Neural cell (in vitro differentiated cells): ENCODE results near the gene SMOC1. TPM values are rescaled to one million over a fixed set of nuclear protein-coding genes. Genes with fewer than 3 reads are reported as not detected.

ENCODE experiments used
- H2AFZ ChIP-seq: fragments of 200-600, 300-800 bp; sonication (generic), shearing (Covaris generic); 2 replicates; pipeline ENCODE4 v1.6.0; 2014; ENCODE audit warnings: low read depth, mild to moderate bottlenecking, antibody characterized with exemption, low read length, moderate library complexity
- H3F3A ChIP-seq: fragments of 200-600 bp; shearing (Covaris generic); 2 replicates; pipeline ENCODE4 v1.6.1; 2016; ENCODE audit warnings: mild to moderate bottlenecking, moderate library complexity, mixed read lengths, antibody characterized with exemption, low read length; ENCODE audit not compliant: insufficient read depth, poor library complexity, severe bottlenecking
- H3K27ac ChIP-seq: fragments of 200-600, 300-800 bp; sonication (generic), shearing (Covaris generic); 2 replicates; pipeline ENCODE4 v1.5.1; 2014; ENCODE audit warnings: mild to moderate bottlenecking, low read length, moderate library complexity
- H3K27me3 ChIP-seq: fragments of 300-800, 200-600 bp; sonication (generic), shearing (Covaris generic); 2 replicates; pipeline ENCODE4 v1.6.0; 2014; ENCODE audit warnings: mild to moderate bottlenecking, low read depth, low read length, moderate library complexity; ENCODE audit not compliant: insufficient read depth
- H3K36me3 ChIP-seq: fragments of 300-800, 200-600 bp; sonication (generic), shearing (Covaris generic); 2 replicates; pipeline ENCODE4 v1.5.1; 2014; ENCODE audit warnings: mild to moderate bottlenecking, antibody characterized with exemption, low read length, moderate library complexity; ENCODE audit not compliant: insufficient read depth
- H3K4me2 ChIP-seq: fragments of 300-800, 200-600 bp; sonication (generic), shearing (Covaris generic); 2 replicates; pipeline ENCODE4 v1.6.0; 2014; ENCODE audit warnings: mild to moderate bottlenecking, low read length
- H3K4me3 ChIP-seq: fragments of 300-800, 200-600 bp; sonication (generic), shearing (Covaris generic); 2 replicates; pipeline ENCODE4 v1.5.1; 2014; ENCODE audit warnings: mild to moderate bottlenecking, low read length, moderate library complexity
- H3K79me2 ChIP-seq: fragments of 200-600 bp; shearing (Covaris generic); replicated peaks from 2 replicates; pipeline ENCODE4 v1.6.0; 2014; ENCODE audit warnings: mild to moderate bottlenecking, low read length, moderate library complexity; ENCODE audit not compliant: insufficient read depth
- H3K9ac ChIP-seq: fragments of 300-800, 200-600 bp; sonication (generic), shearing (Covaris generic); 2 replicates; pipeline ENCODE4 v1.6.1; 2016; ENCODE audit warnings: mild to moderate bottlenecking, low read length, mixed read lengths
- H3K9me2 ChIP-seq: fragments of 200-600 bp; shearing (Covaris generic); 2 replicates; pipeline ENCODE4 v1.6.1; 2016; ENCODE audit warnings: mild to moderate bottlenecking, low read length, mixed read lengths; ENCODE audit not compliant: insufficient read depth
- H3K9me3 ChIP-seq: fragments of 200-600, 300-800 bp; sonication (generic), shearing (Covaris generic); 2 replicates; pipeline ENCODE4 v1.6.1; 2016; ENCODE audit warnings: mild to moderate bottlenecking, mixed run types, low read length, moderate library complexity, mixed read lengths
- H4K20me1 ChIP-seq: fragments of 200-600 bp; shearing (Covaris generic); 2 replicates; pipeline ENCODE4 v1.6.1; 2016; ENCODE audit warnings: mild to moderate bottlenecking, mixed run types; ENCODE audit not compliant: insufficient read depth
- EP300 ChIP-seq: fragments of 450-650 bp; conservative IDR thresholded peaks from 2 replicates; pipeline ENCODE4 v1.6.1; 2014; ENCODE audit warnings: antibody characterized with exemption, mild to moderate bottlenecking, moderate library complexity; ENCODE audit not compliant: poor library complexity, severe bottlenecking
- EZH2 ChIP-seq: fragments of 200-600, 300-800 bp; shearing (Covaris generic), sonication (generic); IDR thresholded peaks from 2 replicates; pipeline ENCODE4 v1.6.1; 2014; ENCODE audit warnings: antibody characterized with exemption, low read length, borderline replicate concordance, mild to moderate bottlenecking; ENCODE audit not compliant: insufficient read depth, poor library complexity, severe bottlenecking
- MXI1 ChIP-seq: fragments of 450-650 bp; conservative IDR thresholded peaks from 2 replicates; pipeline ENCODE4 v1.6.1; 2014; ENCODE audit warnings: antibody characterized with exemption, mild to moderate bottlenecking; ENCODE audit not compliant: poor library complexity, severe bottlenecking
- POLR2AphosphoS5 ChIP-seq: IDR thresholded peaks from 2 replicates; pipeline ENCODE4 v1.6.1; 2012
- RAD21 ChIP-seq: fragments of 450-650 bp; conservative IDR thresholded peaks from 2 replicates; pipeline ENCODE4 v1.6.1; 2014; ENCODE audit warnings: antibody characterized with exemption, mild to moderate bottlenecking, moderate library complexity
- SMC3 ChIP-seq: fragments of 450-650 bp; conservative IDR thresholded peaks from 2 replicates; pipeline ENCODE4 v1.6.1; 2014; ENCODE audit warnings: antibody characterized with exemption, mild to moderate bottlenecking, moderate library complexity; ENCODE audit not compliant: poor library complexity
- TAF1 ChIP-seq: IDR thresholded peaks from 2 replicates; pipeline ENCODE4 v1.6.1; 2012; ENCODE audit warnings: low read depth
- polyA plus RNA-seq: library from polyadenylated mRNA; depleted of rRNA; stranded (reverse); fragments of >200 nt; gene quantifications from 2 replicates; pipeline ENCODE4 v1.2.3, GENCODE V29; 2014
- TF ChIP-seq, protein P1 (sequence below): fragments of 450-650 bp; IDR thresholded peaks from 2 replicates; pipeline ENCODE4 v1.5.1; 2014; ENCODE audit warnings: antibody characterized with exemption, mild to moderate bottlenecking, moderate library complexity; ENCODE audit not compliant: poor library complexity, severe bottlenecking
- TF ChIP-seq, protein P2 (sequence below): IDR thresholded peaks from 2 replicates; pipeline ENCODE4 v1.6.1; 2012; ENCODE audit warnings: borderline replicate concordance

The SMOC1 gene
- polyA plus RNA-seq, 1 donor from 2014 or later: 8.7 TPM

DNA sequence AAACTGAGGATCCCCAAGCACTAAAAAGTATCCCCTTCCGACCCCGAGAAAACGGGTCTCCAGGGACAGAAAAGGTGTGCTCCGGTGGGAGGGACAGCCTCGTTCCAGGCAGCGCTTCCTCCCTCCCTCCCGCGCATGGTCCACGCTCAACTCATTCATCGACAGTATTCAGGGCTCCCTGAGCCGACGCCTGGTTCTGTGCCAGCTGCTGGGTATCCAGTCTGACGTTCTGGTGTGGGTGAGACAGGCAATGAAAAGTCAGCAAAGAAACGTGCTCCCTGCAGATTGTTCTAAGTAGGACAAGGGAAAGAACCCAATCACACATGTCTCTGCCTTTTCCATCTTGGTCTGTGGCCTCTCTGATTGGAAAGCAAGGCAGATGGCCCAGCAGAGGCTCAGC lies 19.6 kb upstream of the SMOC1 start:
- Histone ChIP-seq H3K9me2 (no peaks in the 10 kb centered on the region), H3K9ac (no peak overlapping the region), H3K36me3 (no peaks in the 10 kb centered on the region), H3K27ac (no peak overlapping the region), H3K79me2 (no peaks in the 10 kb centered on the region), H3F3A (no peaks in the 10 kb centered on the region), H3K27me3 (no peaks in the 10 kb centered on the region), H2AFZ (no peak overlapping the region), H3K9me3 (no peaks in the 10 kb centered on the region), H4K20me1 (no peaks in the 10 kb centered on the region), H3K4me3 (no peak overlapping the region), H3K4me2 (no peak overlapping the region)
- TF ChIP-seq, protein P1, sequence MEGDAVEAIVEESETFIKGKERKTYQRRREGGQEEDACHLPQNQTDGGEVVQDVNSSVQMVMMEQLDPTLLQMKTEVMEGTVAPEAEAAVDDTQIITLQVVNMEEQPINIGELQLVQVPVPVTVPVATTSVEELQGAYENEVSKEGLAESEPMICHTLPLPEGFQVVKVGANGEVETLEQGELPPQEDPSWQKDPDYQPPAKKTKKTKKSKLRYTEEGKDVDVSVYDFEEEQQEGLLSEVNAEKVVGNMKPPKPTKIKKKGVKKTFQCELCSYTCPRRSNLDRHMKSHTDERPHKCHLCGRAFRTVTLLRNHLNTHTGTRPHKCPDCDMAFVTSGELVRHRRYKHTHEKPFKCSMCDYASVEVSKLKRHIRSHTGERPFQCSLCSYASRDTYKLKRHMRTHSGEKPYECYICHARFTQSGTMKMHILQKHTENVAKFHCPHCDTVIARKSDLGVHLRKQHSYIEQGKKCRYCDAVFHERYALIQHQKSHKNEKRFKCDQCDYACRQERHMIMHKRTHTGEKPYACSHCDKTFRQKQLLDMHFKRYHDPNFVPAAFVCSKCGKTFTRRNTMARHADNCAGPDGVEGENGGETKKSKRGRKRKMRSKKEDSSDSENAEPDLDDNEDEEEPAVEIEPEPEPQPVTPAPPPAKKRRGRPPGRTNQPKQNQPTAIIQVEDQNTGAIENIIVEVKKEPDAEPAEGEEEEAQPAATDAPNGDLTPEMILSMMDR: no peak
- TF ChIP-seq EZH2 (no peak), TAF1 (no peak), POLR2AphosphoS5 (no peak), RAD21 (no peak), MXI1 (no peak), EP300 (no peak), SMC3 (no peak)
- TF ChIP-seq, protein P2, sequence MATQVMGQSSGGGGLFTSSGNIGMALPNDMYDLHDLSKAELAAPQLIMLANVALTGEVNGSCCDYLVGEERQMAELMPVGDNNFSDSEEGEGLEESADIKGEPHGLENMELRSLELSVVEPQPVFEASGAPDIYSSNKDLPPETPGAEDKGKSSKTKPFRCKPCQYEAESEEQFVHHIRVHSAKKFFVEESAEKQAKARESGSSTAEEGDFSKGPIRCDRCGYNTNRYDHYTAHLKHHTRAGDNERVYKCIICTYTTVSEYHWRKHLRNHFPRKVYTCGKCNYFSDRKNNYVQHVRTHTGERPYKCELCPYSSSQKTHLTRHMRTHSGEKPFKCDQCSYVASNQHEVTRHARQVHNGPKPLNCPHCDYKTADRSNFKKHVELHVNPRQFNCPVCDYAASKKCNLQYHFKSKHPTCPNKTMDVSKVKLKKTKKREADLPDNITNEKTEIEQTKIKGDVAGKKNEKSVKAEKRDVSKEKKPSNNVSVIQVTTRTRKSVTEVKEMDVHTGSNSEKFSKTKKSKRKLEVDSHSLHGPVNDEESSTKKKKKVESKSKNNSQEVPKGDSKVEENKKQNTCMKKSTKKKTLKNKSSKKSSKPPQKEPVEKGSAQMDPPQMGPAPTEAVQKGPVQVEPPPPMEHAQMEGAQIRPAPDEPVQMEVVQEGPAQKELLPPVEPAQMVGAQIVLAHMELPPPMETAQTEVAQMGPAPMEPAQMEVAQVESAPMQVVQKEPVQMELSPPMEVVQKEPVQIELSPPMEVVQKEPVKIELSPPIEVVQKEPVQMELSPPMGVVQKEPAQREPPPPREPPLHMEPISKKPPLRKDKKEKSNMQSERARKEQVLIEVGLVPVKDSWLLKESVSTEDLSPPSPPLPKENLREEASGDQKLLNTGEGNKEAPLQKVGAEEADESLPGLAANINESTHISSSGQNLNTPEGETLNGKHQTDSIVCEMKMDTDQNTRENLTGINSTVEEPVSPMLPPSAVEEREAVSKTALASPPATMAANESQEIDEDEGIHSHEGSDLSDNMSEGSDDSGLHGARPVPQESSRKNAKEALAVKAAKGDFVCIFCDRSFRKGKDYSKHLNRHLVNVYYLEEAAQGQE: no peak

DNA sequence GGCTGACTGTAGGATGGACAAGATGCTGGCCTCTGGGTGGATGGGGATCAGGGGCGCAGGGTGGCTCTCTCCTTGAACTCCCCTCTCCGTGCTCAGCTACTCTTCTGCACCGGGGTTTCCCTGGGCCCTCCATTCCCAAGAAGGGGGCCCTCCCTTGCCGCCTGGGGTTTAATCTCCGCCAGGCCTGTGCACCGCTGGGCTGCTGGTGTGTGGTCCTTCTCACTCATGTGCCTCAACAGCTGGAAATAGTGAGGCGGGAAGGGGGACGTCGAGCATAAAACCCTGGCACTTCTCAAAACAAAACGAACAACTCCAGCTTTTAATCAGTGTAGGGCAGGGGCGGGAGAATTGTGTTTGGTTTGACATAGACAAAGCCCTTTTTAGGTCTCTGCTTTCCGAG lies 19.0 kb upstream of the SMOC1 start:
- Histone ChIP-seq H3K4me3 (no peak overlapping the region), H2AFZ (no peak overlapping the region)

More for the DNA sequence above, 19.0 kb upstream of the SMOC1 start:
- Histone ChIP-seq H3K27me3 (no peaks in the 10 kb centered on the region), H3K36me3 (no peaks in the 10 kb centered on the region), H3K9me3 (no peaks in the 10 kb centered on the region), H3K27ac (no peak overlapping the region), H3K4me2 (no peak overlapping the region), H3F3A (no peaks in the 10 kb centered on the region), H3K9me2 (no peaks in the 10 kb centered on the region), H4K20me1 (no peaks in the 10 kb centered on the region), H3K79me2 (no peaks in the 10 kb centered on the region), H3K9ac (no peak overlapping the region)
- TF ChIP-seq TAF1 (no peak), MXI1 (no peak), POLR2AphosphoS5 (no peak), EP300 (no peak), EZH2 (no peak), SMC3 (no peak), RAD21 (no peak)
- TF ChIP-seq, protein P1: no peak
- TF ChIP-seq, protein P2: no peak
